Measurements from ENCODE around the gene TDRD12.
A peak's percentile ranks its signal among the peaks of the same experiment; 100 is the strongest.

TDRD12 gene

GRCh38 chr19:32719611-32720059 lies at the start of gene TDRD12:
TSS of gene TDRD12 (plus strand) at chr19:32719767. CDS start at chr19:32720073, 306 bp downstream.
- no peak for DNase-seq

- DNase-seq, result no peak
Observed at GRCh38 chr19:32671883-32672593, 47.5 kb upstream of the TDRD12 start.

GRCh38 chr19:32672841-32673240 lies 46.7 kb upstream of the TDRD12 start:
- no peak for DNase-seq

GRCh38 chr19:32673573-32673972 lies 46.0 kb upstream of the TDRD12 start:
- DNase-seq, result no peak

- no peak for DNase-seq
Observed at GRCh38 chr19:32674153-32674930, 45.2 kb upstream of the TDRD12 start.

GRCh38 chr19:32674931-32675719 lies 44.4 kb upstream of the TDRD12 start, which contains the start of gene ANKRD27:
TSS of gene ANKRD27 (minus strand) at chr19:32675180. CDS start at chr19:32659015, 16,165 bp downstream.
- peak; percentile 98 for DNase-seq

- peak; percentile 56 to 69 for DNase-seq
Observed at GRCh38 chr19:32675720-32676185, 43.8 kb upstream of the TDRD12 start, which contains the start of gene RGS9BP. TSS of gene RGS9BP (plus strand) at chr19:32675848. CDS start at chr19:32676264, 416 bp downstream.

- peak in 1 of 2 experiments; percentile 24 for DNase-seq
Observed at GRCh38 chr19:32676186-32676894, 43.2 kb upstream of the TDRD12 start.

GRCh38 chr19:32676895-32677359 lies 42.6 kb upstream of the TDRD12 start:
- no peak for DNase-seq

GRCh38 chr19:32677657-32678056 lies 41.9 kb upstream of the TDRD12 start:
- DNase-seq, result no peak

GRCh38 chr19:32680986-32681385 lies 38.6 kb upstream of the TDRD12 start:
- DNase-seq, result no peak

GRCh38 chr19:32682317-32682716 lies 37.2 kb upstream of the TDRD12 start:
- no peak for DNase-seq

- DNase-seq, result no peak
Observed at GRCh38 chr19:32686847-32687475, 32.6 kb upstream of the TDRD12 start.

- no peak for DNase-seq
Observed at GRCh38 chr19:32687681-32688080, 31.9 kb upstream of the TDRD12 start.

GRCh38 chr19:32688311-32688710 lies 31.3 kb upstream of the TDRD12 start:
- DNase-seq, result no peak

GRCh38 chr19:32691291-32691951 lies 28.1 kb upstream of the TDRD12 start, which contains the start of gene NUDT19:
TSS of gene NUDT19 (plus strand) at chr19:32691821. CDS start at chr19:32691961, 140 bp downstream.
- peak; percentile 84 to 93 for DNase-seq

GRCh38 chr19:32691952-32692726 lies 27.4 kb upstream of the TDRD12 start:
- peak; percentile 27 to 47 for DNase-seq

GRCh38 chr19:32692727-32693061 lies 26.9 kb upstream of the TDRD12 start:
- DNase-seq, result no peak

GRCh38 chr19:32693151-32694108 lies 26.1 kb upstream of the TDRD12 start:
- DNase-seq, result peak in 1 of 2 experiments; percentile 17

All from NCI-H2081 (cell line).